GM23338 (cell line): ENCODE data around the gene GPR52.

Source experiments
- CTCF ChIP-seq, 2 experiments: fragments of 200-600 bp in 1 of 2; sonication (generic) in 1 of 2; conservative IDR thresholded peaks; 2 replicates each; pipeline versions ENCODE4 v1.5.1 to v1.6.1; 2016 to 2017; ENCODE audit warnings: antibody characterized with exemption in 2 of 2, low read depth in 2 of 2, mild to moderate bottlenecking in 2 of 2, moderate library complexity in 1 of 2
- EZH2 ChIP-seq: fragments of 200-600 bp; sonication (generic); IDR thresholded peaks from one replicate; pipeline ENCODE4 v1.8.0; 2017; ENCODE audit warnings: antibody characterized with exemption, mild to moderate bottlenecking, low read depth; ENCODE audit not compliant: unreplicated experiment
- EZH2phosphoT487 ChIP-seq: fragments of 200-600 bp; sonication (generic); IDR thresholded peaks from one replicate; pipeline ENCODE4 v1.8.1; 2018; ENCODE audit warnings: antibody characterized with exemption; ENCODE audit not compliant: unreplicated experiment
- POLR2AphosphoS5 ChIP-seq: IDR thresholded peaks from 2 replicates; pipeline ENCODE4 v1.6.1; 2016; ENCODE audit warnings: antibody characterized with exemption, low read depth
- REST ChIP-seq: IDR thresholded peaks from one replicate; pipeline ENCODE4 v1.6.1; 2018; ENCODE audit warnings: antibody characterized with exemption; ENCODE audit not compliant: unreplicated experiment

GRCh38 chr1:174445351-174445750 lies 2.4 kb upstream of the GPR52 start:
- TF ChIP-seq CTCF (conservative IDR thresholded peaks at IDR 0.05; ENCODE audit: low read depth in 2 of 2) (no peak), EZH2phosphoT487 (no peak), REST (no peak), EZH2 (no peak), POLR2AphosphoS5 (no peak)
